WTC11 (cell line): Measurements from ENCODE around the gene TMC3. TPM values are rescaled to one million over a fixed set of nuclear protein-coding genes. Genes with fewer than 3 reads are reported as not detected.

ENCODE experiments used
- ATAC-seq: fragments of 200-7000 bp; cut with Tn5 transposase; 2 replicates; pipeline ENCODE4 v1.10.0; 2021; ENCODE audit warnings: mild to moderate bottlenecking, moderate library complexity
- CTCF ChIA-PET: fragments of 300-600 bp; sonication (Branson Sonifier 250); formaldehyde crosslinking; loops from one replicate; lab custom pipeline; 2021; ENCODE audit warnings: antibody characterized with exemption; lab: Charles Lee
- POLR2A ChIA-PET: fragments of 350-600 bp; sonication (Branson Sonifier 250); formaldehyde crosslinking; loops from one replicate; lab custom pipeline; 2021; ENCODE audit warnings: antibody characterized with exemption; lab: Charles Lee
- DNase-seq: peaks from one replicate; pipeline ENCODE4 v3.0.0; 2021; ENCODE audit warnings: low spot score
- H3K27ac Mint-ChIP-seq: 2 replicates; pipeline ENCODE4 v1.8.0; 2021; ENCODE audit warnings: mixed read lengths
- H3K27me3 Mint-ChIP-seq: 2 replicates; pipeline ENCODE4 v1.8.0; 2021; ENCODE audit warnings: low read depth, mild to moderate bottlenecking, moderate library complexity, mixed read lengths
- H3K36me3 Mint-ChIP-seq: 2 replicates; pipeline ENCODE4 v1.8.0; 2021; ENCODE audit warnings: mixed read lengths
- H3K4me1 Mint-ChIP-seq: 2 replicates; pipeline ENCODE4 v1.8.0; 2022; ENCODE audit warnings: mixed read lengths
- H3K4me3 Mint-ChIP-seq: 2 replicates; pipeline ENCODE4 v1.8.0; 2021; ENCODE audit warnings: mild to moderate bottlenecking, moderate library complexity, mixed read lengths
- H3K9me3 Mint-ChIP-seq: 2 replicates; pipeline ENCODE4 v1.8.0; 2021; ENCODE audit warnings: mixed read lengths
- ATF1 ChIP-seq: sonication (generic); formaldehyde crosslinking; IDR thresholded peaks from 2 replicates; pipeline ENCODE4 v1.8.1; 2023; ENCODE audit warnings: mild to moderate bottlenecking, moderate library complexity, missing genetic modification reagents
- ATF3 ChIP-seq: sonication (generic); formaldehyde crosslinking; conservative IDR thresholded peaks from 2 replicates; pipeline ENCODE4 v1.8.1; 2022; ENCODE audit warnings: mild to moderate bottlenecking, missing genetic modification reagents
- ATF6 ChIP-seq: sonication (generic); formaldehyde crosslinking; IDR thresholded peaks from 2 replicates; pipeline ENCODE4 v1.8.1; 2023; ENCODE audit warnings: mild to moderate bottlenecking, missing genetic modification reagents
- CDX4 ChIP-seq: fragments of 250-450 bp; sonication (Bioruptor Pico); IDR thresholded peaks from 2 replicates; pipeline ENCODE4 v1.9.0; 2021; ENCODE audit warnings: moderate library complexity, mild to moderate bottlenecking, inconsistent platforms, borderline replicate concordance
- CTCF ChIP-seq: fragments of 200-600 bp; IDR thresholded peaks from 2 replicates; pipeline ENCODE4 v1.8.0; 2022; ENCODE audit warnings: antibody characterized with exemption
- ELF4 ChIP-seq: sonication (generic); formaldehyde crosslinking; IDR thresholded peaks from 2 replicates; pipeline ENCODE4 v1.8.1; 2022; ENCODE audit warnings: low read depth, mild to moderate bottlenecking, moderate library complexity, missing genetic modification reagents
- ESRRA ChIP-seq: sonication (generic); formaldehyde crosslinking; IDR thresholded peaks from 2 replicates; pipeline ENCODE4 v1.8.1; 2022; ENCODE audit warnings: mild to moderate bottlenecking, missing genetic modification reagents, borderline replicate concordance
- FOXK1 ChIP-seq: sonication (generic); formaldehyde crosslinking; IDR thresholded peaks from 2 replicates; pipeline ENCODE4 v1.8.0; 2022; ENCODE audit warnings: mild to moderate bottlenecking, moderate library complexity, missing genetic modification reagents
- GABPB1 ChIP-seq: sonication (generic); formaldehyde crosslinking; IDR thresholded peaks from 2 replicates; pipeline ENCODE4 v1.8.1; 2023; ENCODE audit warnings: mild to moderate bottlenecking, missing genetic modification reagents
- GTF2I ChIP-seq: fragments of 250-450 bp; sonication (Bioruptor Pico); conservative IDR thresholded peaks from 2 replicates; pipeline ENCODE4 v1.4.0; 2021; ENCODE audit warnings: mild to moderate bottlenecking
- KAT7 ChIP-seq: sonication (generic); formaldehyde crosslinking; IDR thresholded peaks from 2 replicates; pipeline ENCODE4 v1.8.1; 2023; ENCODE audit warnings: missing genetic modification reagents, mild to moderate bottlenecking, borderline replicate concordance
- MXD4 ChIP-seq: fragments of 250-450 bp; sonication (Bioruptor Pico); IDR thresholded peaks from 2 replicates; pipeline ENCODE4 v1.8.0; 2021; ENCODE audit warnings: mild to moderate bottlenecking, moderate library complexity, borderline replicate concordance
- MYBL2 ChIP-seq: sonication (generic); formaldehyde crosslinking; IDR thresholded peaks from 2 replicates; pipeline ENCODE4 v1.8.1; 2023; ENCODE audit warnings: mild to moderate bottlenecking, moderate library complexity, missing genetic modification reagents
- NFE2L1 ChIP-seq: sonication (generic); formaldehyde crosslinking; IDR thresholded peaks from 2 replicates; pipeline ENCODE4 v1.8.1; 2023; ENCODE audit warnings: missing genetic modification reagents
- NR3C1 ChIP-seq: sonication (generic); formaldehyde crosslinking; conservative IDR thresholded peaks from 2 replicates; pipeline ENCODE4 v1.8.1; 2023; ENCODE audit warnings: low read depth, mild to moderate bottlenecking, missing genetic modification reagents
- PREB ChIP-seq: sonication (generic); formaldehyde crosslinking; IDR thresholded peaks from 2 replicates; pipeline ENCODE4 v1.8.1; 2022; ENCODE audit warnings: mild to moderate bottlenecking, missing genetic modification reagents, moderate library complexity, borderline replicate concordance
- RELA ChIP-seq: sonication (generic); formaldehyde crosslinking; IDR thresholded peaks from 2 replicates; pipeline ENCODE4 v1.8.1; 2022; ENCODE audit warnings: missing genetic modification reagents, mild to moderate bottlenecking, borderline replicate concordance
- SOX15 ChIP-seq: fragments of 250-450 bp; sonication (Bioruptor Pico); IDR thresholded peaks from 2 replicates; pipeline ENCODE4 v1.9.0; 2021; ENCODE audit warnings: mild to moderate bottlenecking
- SP1 ChIP-seq: sonication (generic); formaldehyde crosslinking; conservative IDR thresholded peaks from 2 replicates; pipeline ENCODE4 v1.8.1; 2022; ENCODE audit warnings: missing genetic modification reagents
- TP53 ChIP-seq: sonication (generic); formaldehyde crosslinking; IDR thresholded peaks from 2 replicates; pipeline ENCODE4 v1.8.1; 2023; ENCODE audit warnings: mild to moderate bottlenecking, missing genetic modification reagents
- ZNF121 ChIP-seq: sonication (generic); formaldehyde crosslinking; IDR thresholded peaks from 2 replicates; pipeline ENCODE4 v1.8.0; 2023; ENCODE audit warnings: missing genetic modification reagents
- ZNF232 ChIP-seq: sonication (generic); formaldehyde crosslinking; IDR thresholded peaks from 2 replicates; pipeline ENCODE4 v1.8.0; 2022; ENCODE audit warnings: mild to moderate bottlenecking, missing genetic modification reagents
- total RNA-seq: library from RNA; stranded (reverse); gene quantifications from 3 replicates; pipeline ENCODE4 v1.2.3, GENCODE V29; 2021

Gene TMC3
- total RNA-seq, 1 experiment from 2014 or later, result not detected

- H3K36me3 Mint-ChIP-seq, result no peaks in the 10 kb centered on the region
- DNase-seq (no peak), ATAC-seq (no peak)
- 0 out of 2 replicates have a peak, but pooled peaks cover 3% of the 10 kb centered on the region for H3K9me3 Mint-ChIP-seq
- H3K4me1 Mint-ChIP-seq, result 0 out of 2 replicates have a peak, but pooled peaks cover 6% of the 10 kb centered on the region
- no peak for TF ChIP-seq CTCF
- TF ChIP-seq ESRRA (CRISPR knock-in tag), result no peak
- no peak for TF ChIP-seq GABPB1 (CRISPR knock-in tag)
- no peak for TF ChIP-seq SOX15 (CRISPR knock-in tag)
- TF ChIP-seq ATF6 (CRISPR knock-in tag), result no peak
- TF ChIP-seq ATF1 (CRISPR knock-in tag), result no peak
- TF ChIP-seq ZNF121 (CRISPR knock-in tag), result no peak
- no peak for TF ChIP-seq MXD4 (CRISPR knock-in tag)
- TF ChIP-seq NFE2L1 (CRISPR knock-in tag), result no peak
- TF ChIP-seq ELF4, result no peak
- no peak for TF ChIP-seq TP53 (CRISPR knock-in tag)
- no peak for TF ChIP-seq CDX4 (CRISPR knock-in tag)
- TF ChIP-seq RELA (CRISPR knock-in tag), result no peak
- CTCF ChIA-PET, result interaction anchor here (1.9 to 2.6 kb wide), 2 partner anchors 68 to 78 kb away, joined by 5 to 8 read pairs; no protein-coding TSS in a partner anchor
- H3K4me3 Mint-ChIP-seq, result no peak overlapping the region
- H3K27ac Mint-ChIP-seq, result no peak overlapping the region
- POLR2A ChIA-PET, result no interaction called here
- H3K27me3 Mint-ChIP-seq, result no peaks in the 10 kb centered on the region
Observed at GRCh38 chr15:81343371-81343770, 30.6 kb downstream of the TMC3 start.

- Mint-ChIP-seq H3K4me3 (no peak overlapping the region), H3K27me3 (no peaks in the 10 kb centered on the region), H3K27ac (no peak overlapping the region), H3K36me3 (no peaks in the 10 kb centered on the region), H3K4me1 (no peaks in the 10 kb centered on the region), H3K9me3 (0 out of 2 replicates have a peak, but pooled peaks cover 3% of the 10 kb centered on the region)
- TF ChIP-seq NR3C1 (CRISPR knock-in tag) (no peak), ZNF232 (CRISPR knock-in tag) (no peak), ATF1 (CRISPR knock-in tag) (no peak), FOXK1 (CRISPR knock-in tag) (no peak), ATF3 (CRISPR knock-in tag) (no peak), GTF2I (CRISPR knock-in tag) (no peak), SP1 (no peak), ELF4 (no peak)
- ChIA-PET CTCF (interaction anchor here (1.1 kb wide), 1 partner anchor 75 kb away, joined by 4 read pairs; no protein-coding TSS in a partner anchor), POLR2A (no interaction called here)
- ATAC-seq (no peak), DNase-seq (no peak)
Observed at GRCh38 chr15:81341351-81341750, 32.7 kb downstream of the TMC3 start.

GRCh38 chr15:81339851-81340250, 34.2 kb downstream of the TMC3 start:
- POLR2A ChIA-PET, result no interaction called here
- Mint-ChIP-seq H3K9me3 (0 out of 2 replicates have a peak, but pooled peaks cover 2% of the 10 kb centered on the region), H3K27me3 (no peaks in the 10 kb centered on the region), H3K36me3 (no peaks in the 10 kb centered on the region), H3K4me1 (no peaks in the 10 kb centered on the region), H3K4me3 (no peak overlapping the region), H3K27ac (no peak overlapping the region)
- CTCF ChIA-PET, result interaction anchor here (2.1 kb wide), 1 partner anchor 74 kb away, joined by 5 read pairs; no protein-coding TSS in a partner anchor
- TF ChIP-seq MYBL2 (CRISPR knock-in tag) (no peak), ATF1 (CRISPR knock-in tag) (no peak), KAT7 (CRISPR knock-in tag) (no peak), PREB (CRISPR knock-in tag) (no peak), ZNF121 (CRISPR knock-in tag) (no peak)
- no peak for DNase-seq
- ATAC-seq, result no peak
